HCT116 (cell line): Measurements from ENCODE around the gene MORN1.

Experiments
- CEBPB ChIP-seq: IDR thresholded peaks from 2 replicates; pipeline ENCODE4 v1.6.1; 2012; ENCODE audit warnings: low read depth
- EZH2 ChIP-seq: fragments of 200-600 bp; sonication (generic); IDR thresholded peaks from 2 replicates; pipeline ENCODE4 v1.6.1; 2017; ENCODE audit warnings: antibody characterized with exemption, mixed run types
- EZH2phosphoT487 ChIP-seq: fragments of 200-600 bp; IDR thresholded peaks from 2 replicates; pipeline ENCODE4 v1.6.1; 2018; ENCODE audit warnings: antibody characterized with exemption, borderline replicate concordance
- FOSL1 ChIP-seq: IDR thresholded peaks from 2 replicates; pipeline ENCODE4 v1.6.1; 2012; ENCODE audit warnings: low read depth
- POLR2A ChIP-seq: IDR thresholded peaks from 2 replicates; pipeline ENCODE4 v1.7.0; 2011; ENCODE audit warnings: borderline replicate concordance; ENCODE audit not compliant: insufficient read depth, insufficient read length; ENCODE audit errors: extremely low read depth
- POLR2AphosphoS5 ChIP-seq: IDR thresholded peaks from 2 replicates; pipeline ENCODE4 v1.6.1; 2011; ENCODE audit warnings: mild to moderate bottlenecking, low read depth, low read length, moderate library complexity
- RAD21 ChIP-seq: IDR thresholded peaks from 2 replicates; pipeline ENCODE4 v1.6.1; 2012; ENCODE audit warnings: low read depth, mild to moderate bottlenecking
- SIN3A ChIP-seq: IDR thresholded peaks from 2 replicates; pipeline ENCODE4 v1.6.1; 2012; ENCODE audit warnings: low read depth
- YY1 ChIP-seq: IDR thresholded peaks from 2 replicates; pipeline ENCODE4 v1.6.1; 2011; ENCODE audit warnings: low read length, low read depth, moderate library complexity, mild to moderate bottlenecking; ENCODE audit not compliant: insufficient replicate concordance; ENCODE audit errors: extremely low read depth
- ZNF274 ChIP-seq: fragments of 200-500 bp; sonication (Bioruptor generic); IDR thresholded peaks from 2 replicates; pipeline ENCODE4 v1.6.1; 2014; ENCODE audit warnings: mild to moderate bottlenecking, low read depth, low read length, inconsistent platforms
- TF ChIP-seq, protein P1 (sequence below), 3 experiments: fragments of 200-600 bp in 1 of 3; sonication (generic) in 1 of 3; IDR thresholded peaks in 2 of 3; conservative IDR thresholded peaks in 1 of 3; 2 replicates each; pipeline ENCODE4 v1.5.1; 2012 to 2017; ENCODE audit warnings: low read depth in 2 of 3, low read length in 2 of 3, antibody characterized with exemption in 1 of 3, borderline replicate concordance in 1 of 3, control low read depth in 1 of 3, mild to moderate bottlenecking in 1 of 3, mixed read lengths in 1 of 3, mixed run types in 1 of 3, moderate library complexity in 1 of 3; ENCODE audit not compliant: insufficient read depth in 1 of 3
- TF ChIP-seq, protein P2 (sequence below): IDR thresholded peaks from 2 replicates; pipeline ENCODE4 v1.6.1; 2012
- TF ChIP-seq, protein P3 (sequence below): IDR thresholded peaks from 2 replicates; pipeline ENCODE4 v1.6.1; 2012
- TF ChIP-seq, protein P4 (sequence below): IDR thresholded peaks from 2 replicates; pipeline ENCODE4 v1.6.1; 2012; ENCODE audit warnings: low read depth

DNA sequence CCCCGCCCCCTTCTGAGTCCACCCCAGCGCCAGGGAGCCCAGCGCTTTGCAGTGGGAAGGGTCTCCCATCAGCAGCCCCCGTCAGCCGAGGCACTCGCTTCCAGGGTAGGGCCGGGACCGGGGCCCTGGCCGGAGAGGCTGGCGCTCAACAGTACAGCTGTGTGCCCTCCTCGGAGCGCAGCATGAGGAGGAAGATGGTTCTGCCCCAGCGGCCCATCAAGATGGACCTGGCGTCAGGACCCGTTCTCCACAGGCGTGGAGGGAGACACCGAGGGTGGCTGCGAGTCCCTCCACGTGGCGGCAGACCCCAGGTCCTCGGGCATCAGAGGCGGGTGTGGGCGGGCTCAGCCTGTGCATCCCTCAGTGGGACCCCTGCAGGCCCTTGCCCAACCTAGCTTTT is 54.3 kb downstream of the MORN1 start:
- TF ChIP-seq POLR2AphosphoS5 (no peak), POLR2A (no peak), ZNF274 (no peak), EZH2 (no peak), RAD21 (no peak), SIN3A (no peak), CEBPB (no peak), FOSL1 (no peak), YY1 (no peak), EZH2phosphoT487 (no peak)
- TF ChIP-seq, protein P1, sequence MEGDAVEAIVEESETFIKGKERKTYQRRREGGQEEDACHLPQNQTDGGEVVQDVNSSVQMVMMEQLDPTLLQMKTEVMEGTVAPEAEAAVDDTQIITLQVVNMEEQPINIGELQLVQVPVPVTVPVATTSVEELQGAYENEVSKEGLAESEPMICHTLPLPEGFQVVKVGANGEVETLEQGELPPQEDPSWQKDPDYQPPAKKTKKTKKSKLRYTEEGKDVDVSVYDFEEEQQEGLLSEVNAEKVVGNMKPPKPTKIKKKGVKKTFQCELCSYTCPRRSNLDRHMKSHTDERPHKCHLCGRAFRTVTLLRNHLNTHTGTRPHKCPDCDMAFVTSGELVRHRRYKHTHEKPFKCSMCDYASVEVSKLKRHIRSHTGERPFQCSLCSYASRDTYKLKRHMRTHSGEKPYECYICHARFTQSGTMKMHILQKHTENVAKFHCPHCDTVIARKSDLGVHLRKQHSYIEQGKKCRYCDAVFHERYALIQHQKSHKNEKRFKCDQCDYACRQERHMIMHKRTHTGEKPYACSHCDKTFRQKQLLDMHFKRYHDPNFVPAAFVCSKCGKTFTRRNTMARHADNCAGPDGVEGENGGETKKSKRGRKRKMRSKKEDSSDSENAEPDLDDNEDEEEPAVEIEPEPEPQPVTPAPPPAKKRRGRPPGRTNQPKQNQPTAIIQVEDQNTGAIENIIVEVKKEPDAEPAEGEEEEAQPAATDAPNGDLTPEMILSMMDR (IDR thresholded peaks at IDR 0.05 in 2 of 3, conservative IDR thresholded peaks at IDR 0.05 in 1 of 3; ENCODE audit: borderline replicate concordance in 1 of 3, insufficient read depth in 1 of 3, low read depth in 2 of 3, low read length in 2 of 3), result no peak
- TF ChIP-seq, protein P2, sequence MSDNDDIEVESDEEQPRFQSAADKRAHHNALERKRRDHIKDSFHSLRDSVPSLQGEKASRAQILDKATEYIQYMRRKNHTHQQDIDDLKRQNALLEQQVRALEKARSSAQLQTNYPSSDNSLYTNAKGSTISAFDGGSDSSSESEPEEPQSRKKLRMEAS, result no peak
- TF ChIP-seq, protein P3, sequence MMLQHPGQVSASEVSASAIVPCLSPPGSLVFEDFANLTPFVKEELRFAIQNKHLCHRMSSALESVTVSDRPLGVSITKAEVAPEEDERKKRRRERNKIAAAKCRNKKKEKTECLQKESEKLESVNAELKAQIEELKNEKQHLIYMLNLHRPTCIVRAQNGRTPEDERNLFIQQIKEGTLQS, result no peak
- TF ChIP-seq, protein P4, sequence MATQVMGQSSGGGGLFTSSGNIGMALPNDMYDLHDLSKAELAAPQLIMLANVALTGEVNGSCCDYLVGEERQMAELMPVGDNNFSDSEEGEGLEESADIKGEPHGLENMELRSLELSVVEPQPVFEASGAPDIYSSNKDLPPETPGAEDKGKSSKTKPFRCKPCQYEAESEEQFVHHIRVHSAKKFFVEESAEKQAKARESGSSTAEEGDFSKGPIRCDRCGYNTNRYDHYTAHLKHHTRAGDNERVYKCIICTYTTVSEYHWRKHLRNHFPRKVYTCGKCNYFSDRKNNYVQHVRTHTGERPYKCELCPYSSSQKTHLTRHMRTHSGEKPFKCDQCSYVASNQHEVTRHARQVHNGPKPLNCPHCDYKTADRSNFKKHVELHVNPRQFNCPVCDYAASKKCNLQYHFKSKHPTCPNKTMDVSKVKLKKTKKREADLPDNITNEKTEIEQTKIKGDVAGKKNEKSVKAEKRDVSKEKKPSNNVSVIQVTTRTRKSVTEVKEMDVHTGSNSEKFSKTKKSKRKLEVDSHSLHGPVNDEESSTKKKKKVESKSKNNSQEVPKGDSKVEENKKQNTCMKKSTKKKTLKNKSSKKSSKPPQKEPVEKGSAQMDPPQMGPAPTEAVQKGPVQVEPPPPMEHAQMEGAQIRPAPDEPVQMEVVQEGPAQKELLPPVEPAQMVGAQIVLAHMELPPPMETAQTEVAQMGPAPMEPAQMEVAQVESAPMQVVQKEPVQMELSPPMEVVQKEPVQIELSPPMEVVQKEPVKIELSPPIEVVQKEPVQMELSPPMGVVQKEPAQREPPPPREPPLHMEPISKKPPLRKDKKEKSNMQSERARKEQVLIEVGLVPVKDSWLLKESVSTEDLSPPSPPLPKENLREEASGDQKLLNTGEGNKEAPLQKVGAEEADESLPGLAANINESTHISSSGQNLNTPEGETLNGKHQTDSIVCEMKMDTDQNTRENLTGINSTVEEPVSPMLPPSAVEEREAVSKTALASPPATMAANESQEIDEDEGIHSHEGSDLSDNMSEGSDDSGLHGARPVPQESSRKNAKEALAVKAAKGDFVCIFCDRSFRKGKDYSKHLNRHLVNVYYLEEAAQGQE, result no peak
